Vagina (tissue), 2 donors: ENCODE results near the gene ADCY3.

Experiments
- POLR2A ChIP-seq, 2 donors: fragments of 450-650 bp; IDR thresholded peaks; one replicate each; pipeline ENCODE4 v1.6.1; 2017; ENCODE audit warnings: antibody characterized with exemption in 2 of 2, mild to moderate bottlenecking in 2 of 2, moderate library complexity in 2 of 2
- POLR2AphosphoS5 ChIP-seq, 2 donors: sonication (generic); formaldehyde crosslinking; IDR thresholded peaks; one replicate each; pipeline ENCODE4 v1.9.0; 2017; ENCODE audit warnings: antibody characterized with exemption in 2 of 2, mild to moderate bottlenecking in 2 of 2, low read depth in 1 of 2; ENCODE audit not compliant: insufficient read depth in 1 of 2
- TF ChIP-seq, protein P1 (sequence below), 3 experiments: fragments of 450-650 bp in 2 of 3; fragments of 200-600 bp in 1 of 3; sonication (generic) in 1 of 3; IDR thresholded peaks; one replicate each; pipeline ENCODE4 v1.5.1; 2017 to 2019; ENCODE audit warnings: antibody characterized with exemption in 3 of 3, mild to moderate bottlenecking in 2 of 3, moderate library complexity in 2 of 3

DNA sequence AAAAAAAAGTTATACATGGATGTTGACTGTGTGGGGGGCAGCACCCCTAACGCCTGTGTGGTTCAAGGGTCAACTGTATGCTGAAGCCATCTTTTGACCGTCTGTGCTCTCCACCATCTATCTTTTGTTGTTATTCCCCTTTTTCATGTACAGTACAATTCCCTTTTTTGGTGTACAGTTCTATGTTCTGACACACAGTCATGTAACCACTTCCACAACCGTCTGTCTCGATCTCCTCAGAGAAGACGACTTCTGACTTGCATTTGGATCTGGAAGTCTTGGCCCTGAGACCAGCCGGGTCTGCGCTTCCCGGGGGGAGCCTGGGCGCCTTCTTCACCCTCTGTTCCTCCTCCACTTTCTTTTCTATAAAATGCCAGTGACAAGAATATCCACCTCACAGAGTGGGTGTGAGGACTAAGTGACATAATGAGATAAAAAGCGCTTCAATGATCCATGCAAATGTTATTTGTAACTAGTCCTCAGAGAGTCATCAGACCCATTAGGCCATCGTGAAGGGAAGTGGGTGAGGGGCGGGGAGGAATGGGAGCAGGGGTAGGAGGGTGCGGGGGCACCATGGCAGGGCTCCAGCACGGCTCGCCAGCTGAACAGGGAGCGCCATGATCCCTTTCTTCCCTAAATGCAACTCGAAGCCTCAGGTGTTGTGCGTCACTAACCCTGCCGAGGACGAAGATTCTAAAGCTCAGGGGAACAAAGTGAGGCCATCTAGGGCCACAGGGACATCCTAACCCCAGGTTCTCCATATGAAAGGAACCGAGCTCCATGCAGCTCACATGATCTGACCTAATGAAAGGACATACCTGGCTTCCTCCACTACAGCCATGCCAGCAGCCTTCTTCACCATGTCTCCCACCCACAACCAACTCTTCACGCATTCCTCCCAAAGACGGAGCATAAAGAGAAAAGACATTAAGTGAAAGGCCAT lies 16.6 kb downstream of the ADCY3 start:
- TF ChIP-seq, protein P1, sequence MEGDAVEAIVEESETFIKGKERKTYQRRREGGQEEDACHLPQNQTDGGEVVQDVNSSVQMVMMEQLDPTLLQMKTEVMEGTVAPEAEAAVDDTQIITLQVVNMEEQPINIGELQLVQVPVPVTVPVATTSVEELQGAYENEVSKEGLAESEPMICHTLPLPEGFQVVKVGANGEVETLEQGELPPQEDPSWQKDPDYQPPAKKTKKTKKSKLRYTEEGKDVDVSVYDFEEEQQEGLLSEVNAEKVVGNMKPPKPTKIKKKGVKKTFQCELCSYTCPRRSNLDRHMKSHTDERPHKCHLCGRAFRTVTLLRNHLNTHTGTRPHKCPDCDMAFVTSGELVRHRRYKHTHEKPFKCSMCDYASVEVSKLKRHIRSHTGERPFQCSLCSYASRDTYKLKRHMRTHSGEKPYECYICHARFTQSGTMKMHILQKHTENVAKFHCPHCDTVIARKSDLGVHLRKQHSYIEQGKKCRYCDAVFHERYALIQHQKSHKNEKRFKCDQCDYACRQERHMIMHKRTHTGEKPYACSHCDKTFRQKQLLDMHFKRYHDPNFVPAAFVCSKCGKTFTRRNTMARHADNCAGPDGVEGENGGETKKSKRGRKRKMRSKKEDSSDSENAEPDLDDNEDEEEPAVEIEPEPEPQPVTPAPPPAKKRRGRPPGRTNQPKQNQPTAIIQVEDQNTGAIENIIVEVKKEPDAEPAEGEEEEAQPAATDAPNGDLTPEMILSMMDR (IDR thresholded peaks at IDR 0.05): no peak
- TF ChIP-seq POLR2A (IDR thresholded peaks at IDR 0.05) (no peak), POLR2AphosphoS5 (IDR thresholded peaks at IDR 0.05; ENCODE audit: insufficient read depth in 1 of 2, low read depth in 1 of 2) (no peak)
